GM19372 (cell line): ENCODE data around the gene EPHA4.

ENCODE experiments used
- ATAC-seq: cut with Tn5 transposase; IDR thresholded peaks from one replicate; pipeline ENCODE4 v1.9.1; 2021; ENCODE audit warnings: mild to moderate bottlenecking, low read depth, moderate library complexity; ENCODE audit not compliant: unreplicated experiment

Gene EPHA4

DNA sequence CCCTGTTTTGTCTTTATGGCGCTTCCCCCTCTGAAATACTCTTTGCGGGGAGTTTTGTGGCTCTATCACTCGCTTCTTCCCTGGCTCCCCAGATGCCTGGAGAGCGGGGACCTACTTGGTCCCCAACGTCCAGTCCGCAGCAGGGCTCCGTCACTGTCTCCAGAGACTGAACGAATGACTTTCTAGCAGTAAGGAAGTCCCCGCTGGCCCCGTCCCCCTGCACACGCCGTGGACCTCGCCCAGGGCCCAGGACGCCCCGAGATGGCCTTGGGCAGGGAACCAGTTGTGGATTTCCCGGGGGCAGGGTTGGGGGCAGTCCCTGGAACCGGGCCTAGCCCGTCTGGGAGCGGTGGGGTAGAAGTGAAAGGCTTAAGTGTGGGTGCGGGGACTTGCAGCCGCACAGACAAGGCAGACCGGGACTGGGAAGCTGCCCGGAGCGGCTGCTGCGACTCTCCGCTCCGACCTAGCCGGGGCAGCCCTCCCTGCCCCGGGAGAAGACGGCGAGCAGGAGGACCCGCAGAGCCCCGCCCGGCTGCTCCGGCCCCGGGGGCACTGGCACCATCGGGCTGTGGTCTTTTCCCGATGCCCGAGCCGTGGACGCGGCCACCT lies 821 bp upstream of the EPHA4 start:
- ATAC-seq: peak; percentile 33

GRCh38 chr2:221571551-221572218 lies 419 bp downstream of the EPHA4 start:
- ATAC-seq: peak; percentile 6

DNA sequence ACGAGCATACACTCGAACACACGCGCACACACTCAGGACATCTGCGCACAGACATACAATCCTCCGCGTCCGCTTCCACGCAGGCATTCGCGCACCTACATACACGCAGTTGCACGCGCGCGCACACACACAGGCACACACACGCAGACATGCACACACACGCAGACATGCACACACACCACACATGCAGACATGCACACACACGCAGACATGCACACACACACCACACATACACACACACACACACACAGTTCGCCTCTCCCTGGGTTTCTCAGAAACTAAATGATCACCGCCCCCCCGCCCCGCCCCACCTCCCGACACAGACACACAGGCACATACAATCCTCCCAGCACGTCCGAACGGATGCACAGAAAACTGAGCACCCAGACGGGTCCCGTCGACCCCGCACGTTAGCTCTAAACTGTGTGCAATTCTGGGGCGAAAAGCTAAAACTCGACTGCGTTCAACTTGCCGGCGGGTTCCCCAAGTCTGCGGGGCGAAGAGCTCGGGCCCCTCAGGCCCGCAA lies 1.0 kb downstream of the EPHA4 start:
- no peak for ATAC-seq

GRCh38 chr2:221570321-221570935 lies 1.7 kb downstream of the EPHA4 start:
- no peak for ATAC-seq

- ATAC-seq: no peak
Observed at GRCh38 chr2:221569871-221570270, 2.2 kb downstream of the EPHA4 start.

GRCh38 chr2:221569425-221569845 lies 2.7 kb downstream of the EPHA4 start:
- ATAC-seq: no peak

DNA sequence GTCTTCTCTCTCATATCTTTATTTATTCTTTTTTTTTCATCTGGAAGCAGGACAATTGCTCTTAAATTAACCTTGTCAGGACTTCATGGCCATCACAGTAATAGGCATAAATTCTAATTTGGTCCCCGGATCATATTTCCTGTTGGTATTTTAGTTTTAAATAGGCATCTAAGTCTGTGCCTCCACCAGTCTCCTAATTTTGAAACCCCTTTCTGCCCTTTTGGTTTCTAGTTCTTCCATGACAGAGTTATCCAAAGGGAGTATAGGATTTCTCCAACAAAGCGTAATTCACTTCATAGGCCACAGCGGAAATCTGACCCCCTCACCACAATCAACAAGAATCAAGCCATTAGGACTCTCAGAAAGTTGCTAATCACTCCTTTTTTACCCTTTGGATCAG lies 3.8 kb downstream of the EPHA4 start:
- ATAC-seq: no peak

DNA sequence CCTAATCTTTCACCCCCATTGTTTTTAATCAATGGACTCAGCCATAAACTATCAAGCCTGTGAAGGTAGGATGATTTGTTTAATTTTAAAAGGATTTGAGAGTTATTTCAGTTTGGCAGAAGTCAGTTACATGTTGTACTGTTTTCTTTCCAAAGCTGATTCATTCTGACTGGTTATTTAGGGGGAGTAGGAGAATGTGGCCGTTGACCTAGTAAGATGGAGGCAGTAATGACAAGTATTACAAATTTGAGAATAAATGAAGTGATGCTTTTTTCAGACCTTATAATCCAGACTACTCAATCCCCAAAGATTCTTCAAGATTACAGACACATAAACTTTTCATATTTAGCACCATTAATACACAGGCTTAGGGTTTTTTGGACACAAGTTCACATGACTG lies 4.3 kb downstream of the EPHA4 start:
- ATAC-seq: no peak

DNA sequence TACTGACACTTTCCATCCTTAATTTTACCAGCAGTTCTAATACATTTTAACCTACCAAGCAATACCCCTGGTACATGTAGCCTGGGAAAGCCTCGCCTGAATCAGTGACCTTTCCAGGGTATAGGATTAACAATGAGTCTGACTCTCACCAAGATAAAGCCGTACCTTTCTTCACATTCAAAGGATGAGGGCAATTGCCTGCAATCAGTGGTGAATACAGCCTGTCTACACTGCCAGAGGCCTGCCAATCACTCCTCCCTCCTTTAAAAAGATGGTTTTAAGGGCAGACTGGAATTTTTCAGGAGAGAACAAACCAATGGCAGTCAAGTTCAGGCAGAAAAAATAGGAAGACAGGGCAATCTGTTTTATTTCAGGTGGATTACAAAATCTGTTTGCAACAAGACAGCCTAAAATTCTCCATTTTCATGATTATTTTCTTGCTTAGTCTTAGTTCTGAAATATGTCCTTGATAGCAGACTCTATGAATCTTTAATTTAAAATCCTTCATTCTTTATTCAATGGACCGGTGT lies 4.8 kb downstream of the EPHA4 start:
- ATAC-seq: no peak

- ATAC-seq: no peak
Observed at GRCh38 chr2:221563270-221563985, 8.7 kb downstream of the EPHA4 start.

- ATAC-seq: no peak
Observed at GRCh38 chr2:221562226-221562625, 9.9 kb downstream of the EPHA4 start.

DNA sequence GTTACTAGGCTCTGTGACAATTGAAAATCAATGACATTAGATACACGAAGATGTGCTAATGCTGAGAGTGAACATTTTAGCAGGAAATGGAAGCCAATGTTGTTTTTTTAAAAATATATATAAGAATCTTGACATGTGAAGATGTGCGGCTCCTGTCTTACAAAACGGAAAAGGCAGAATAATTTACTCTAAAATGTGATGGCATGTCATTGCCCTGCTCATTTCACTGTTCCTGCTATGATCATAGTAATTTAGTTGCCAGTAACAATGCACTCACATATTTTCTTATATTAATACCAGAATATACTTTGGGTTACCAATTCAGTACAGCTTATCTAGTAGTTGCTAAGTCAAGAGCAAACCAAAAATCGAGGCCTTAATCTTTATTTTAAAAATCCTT lies 10.3 kb downstream of the EPHA4 start:
- ATAC-seq: no peak

DNA sequence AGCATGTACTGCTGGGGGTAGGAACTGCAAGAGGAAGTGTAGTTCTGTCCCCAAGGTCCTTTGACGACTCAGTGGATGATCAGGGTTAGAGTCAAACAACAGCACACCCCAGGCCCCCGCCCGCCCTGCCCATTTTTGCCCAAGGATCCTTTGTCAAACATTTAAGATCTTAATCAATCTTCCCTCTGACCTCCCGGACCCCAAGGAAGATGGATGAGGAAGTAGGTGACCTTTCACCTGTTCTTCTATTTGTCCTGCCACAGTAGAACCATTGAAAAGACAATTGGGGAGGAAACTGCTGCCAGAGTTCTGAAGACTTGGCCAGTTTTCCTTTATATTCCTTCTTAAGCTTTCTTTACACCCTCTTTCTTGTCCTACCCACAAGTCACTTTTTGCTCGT lies 12.1 kb downstream of the EPHA4 start:
- ATAC-seq: no peak

GRCh38 chr2:221558107-221558506 lies 14.0 kb downstream of the EPHA4 start:
- ATAC-seq: no peak

DNA sequence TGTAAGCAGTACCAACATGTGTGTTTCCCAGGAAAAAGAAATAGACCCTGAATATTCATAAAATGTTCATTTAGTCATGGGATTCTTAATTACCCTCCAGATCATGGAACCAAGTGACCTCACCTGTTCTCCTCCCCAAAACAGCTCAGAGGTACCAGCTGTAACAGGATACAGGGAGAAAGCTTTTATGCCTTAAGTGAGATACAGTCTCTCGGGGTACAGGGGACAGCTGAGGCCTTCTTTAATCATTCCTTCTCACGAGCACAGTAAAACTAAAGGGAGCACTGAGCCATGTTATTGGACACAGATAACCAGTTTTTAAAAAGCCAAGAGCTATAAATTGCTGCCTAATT lies 16.6 kb downstream of the EPHA4 start:
- ATAC-seq: peak; percentile 32

DNA sequence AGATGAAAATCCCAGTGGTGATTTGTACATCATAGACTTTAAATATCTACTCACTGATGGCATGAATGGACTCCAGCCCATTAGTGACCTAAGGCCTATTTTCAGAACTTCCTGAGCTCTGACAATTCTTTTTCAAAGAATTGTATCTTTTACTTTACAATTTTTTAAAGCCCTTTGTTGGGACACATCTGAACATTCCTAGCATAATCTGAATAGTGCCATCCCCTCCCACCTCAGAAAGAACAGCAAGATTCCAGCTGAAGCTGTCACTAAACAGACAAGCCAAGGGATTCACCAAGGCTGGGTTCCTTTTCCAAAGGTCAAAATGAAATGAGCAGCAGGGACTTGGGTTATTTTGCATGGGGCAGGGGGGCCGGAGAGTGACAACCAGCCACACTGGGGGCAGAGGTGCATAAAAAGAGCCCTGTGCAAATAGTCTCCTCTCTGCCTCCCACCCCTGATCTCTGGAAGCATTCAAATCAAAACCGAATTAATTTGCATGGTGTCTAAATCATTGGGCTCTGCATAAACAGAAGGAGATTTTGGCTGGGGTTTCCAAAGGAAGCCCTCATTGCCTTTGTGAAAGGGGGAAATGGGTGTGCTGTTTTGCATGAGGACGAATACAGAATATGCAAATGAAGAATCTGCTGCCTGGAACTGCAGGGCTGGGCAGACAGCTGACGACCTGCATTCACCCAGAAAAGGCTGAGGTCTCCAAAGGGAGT lies 17.2 kb downstream of the EPHA4 start:
- peak; percentile 89 for ATAC-seq

- no peak for ATAC-seq
Observed at GRCh38 chr2:221553333-221553732, 18.8 kb downstream of the EPHA4 start.

DNA sequence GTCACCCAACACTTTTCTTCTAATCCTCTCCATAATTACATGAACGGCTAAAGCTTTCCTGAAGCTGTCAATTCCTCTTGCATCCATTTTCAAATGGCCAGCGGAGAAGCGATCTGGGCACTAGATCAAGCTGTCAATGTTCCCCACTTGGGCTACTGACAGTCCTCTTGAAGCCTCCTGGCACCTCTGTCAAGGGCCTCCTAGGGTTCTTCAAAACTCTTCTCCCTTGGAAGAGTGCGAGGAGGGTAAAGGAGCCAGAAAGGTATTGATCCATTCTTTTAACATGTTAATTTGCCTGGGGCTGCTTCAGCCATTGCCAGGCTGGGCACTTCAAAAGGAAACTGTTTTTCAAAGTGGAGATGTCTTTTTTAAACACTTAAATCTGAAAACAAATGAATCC lies 19.8 kb downstream of the EPHA4 start:
- ATAC-seq: no peak

- ATAC-seq: no peak
Observed at GRCh38 chr2:221551864-221552263, 20.2 kb downstream of the EPHA4 start.

GRCh38 chr2:221549143-221549542 lies 23.0 kb downstream of the EPHA4 start:
- peak; percentile 77 for ATAC-seq
